ENCODE results near the gene GNAZ.

Gene GNAZ

GRCh38 chr22:23142546-23143105 lies 72.3 kb downstream of the GNAZ start:
- DNase-seq, result no peak

DNA sequence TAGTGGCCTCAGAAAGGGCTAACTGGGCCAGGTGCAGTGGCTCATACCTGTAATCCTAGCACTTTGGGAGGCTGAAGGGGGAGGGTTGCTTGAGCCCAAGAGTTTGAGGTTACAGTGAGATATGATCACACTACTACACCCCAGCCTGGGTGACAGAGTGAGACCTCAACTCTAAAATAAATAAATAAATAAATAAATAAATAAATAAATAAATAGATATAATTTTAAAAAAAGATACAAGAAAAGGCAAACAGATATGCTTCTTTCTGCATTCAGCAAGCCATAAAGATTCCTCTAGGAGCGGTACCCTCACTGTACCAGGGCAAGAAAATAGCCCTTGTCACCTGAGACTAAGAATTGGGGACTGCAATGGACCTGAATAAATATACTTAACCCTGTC lies 72.8 kb downstream of the GNAZ start:
- DNase-seq, result no peak

DNA sequence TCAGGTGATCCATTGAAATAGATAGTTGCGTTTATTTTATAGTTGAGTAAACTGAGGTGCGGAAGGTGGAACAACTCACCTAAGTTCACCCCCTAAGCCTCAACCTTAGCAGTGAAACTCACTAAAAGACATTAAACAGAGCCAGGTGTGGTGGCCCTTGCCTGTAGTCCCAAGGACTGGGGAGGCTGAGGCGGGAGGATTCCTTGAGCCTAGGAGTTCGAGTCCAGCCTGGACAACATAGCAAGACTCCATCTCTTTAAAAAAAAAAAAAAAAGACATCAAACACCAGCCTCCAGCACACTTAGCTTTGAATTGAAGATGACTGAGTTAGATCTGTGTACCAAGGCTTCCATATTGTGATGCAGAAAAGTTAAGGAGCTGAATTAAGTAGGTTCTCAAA lies 74.1 kb downstream of the GNAZ start:
- DNase-seq, result no peak

DNA sequence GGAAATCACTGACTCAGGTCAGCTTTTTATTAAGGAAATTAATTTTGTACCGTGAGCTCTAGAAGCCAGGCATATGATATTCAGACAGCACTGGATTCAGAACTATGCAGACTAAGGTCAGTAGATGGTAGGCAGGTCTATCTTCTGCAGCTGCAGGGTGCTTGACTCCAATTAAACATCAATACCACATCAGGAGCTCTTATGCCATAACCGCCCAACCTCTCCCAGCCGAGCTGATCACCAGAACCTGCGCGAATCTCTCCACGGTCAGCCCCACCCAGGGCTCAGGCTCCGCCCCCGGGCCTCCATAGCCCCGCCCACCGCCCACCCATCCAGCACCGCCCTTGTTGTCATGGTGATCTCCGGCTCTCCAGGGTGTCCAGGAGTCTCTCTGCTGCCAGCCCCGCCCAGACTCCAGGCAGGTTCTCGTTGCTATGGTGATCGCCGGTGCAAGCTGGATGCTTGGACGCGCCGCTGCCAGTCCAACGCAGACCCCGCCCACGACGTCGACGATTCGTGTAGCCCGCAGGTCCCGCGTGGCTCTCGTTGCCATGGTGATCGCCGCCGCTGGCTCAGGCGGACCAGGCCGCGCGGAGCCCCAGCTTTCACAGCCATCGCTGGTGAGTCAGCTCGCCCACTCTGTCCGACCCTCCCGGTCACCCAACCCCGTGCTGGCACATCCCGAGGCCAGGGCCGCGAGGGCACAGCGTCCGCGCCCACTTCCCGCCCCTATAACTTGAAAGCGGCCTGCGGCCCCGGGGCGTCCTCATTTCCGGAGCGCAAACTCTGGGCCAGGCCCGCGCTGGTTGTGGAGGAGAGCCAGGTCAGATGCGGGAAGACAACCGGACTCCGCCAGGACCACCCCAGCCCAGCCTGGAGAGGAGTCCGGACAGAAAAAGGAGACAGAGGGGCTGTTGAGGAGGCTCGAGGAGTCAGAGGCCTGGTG lies 74.9 kb downstream of the GNAZ start, which contains the start of gene RAB36:
TSS of gene RAB36 (plus strand) at position 546 of the 946 bp plus-strand sequence. CDS start 1,140 bp downstream, outside the sequence.
- peak; percentile 79 for DNase-seq

GRCh38 chr22:23145878-23146470 lies 75.7 kb downstream of the GNAZ start:
- no peak for DNase-seq

DNA sequence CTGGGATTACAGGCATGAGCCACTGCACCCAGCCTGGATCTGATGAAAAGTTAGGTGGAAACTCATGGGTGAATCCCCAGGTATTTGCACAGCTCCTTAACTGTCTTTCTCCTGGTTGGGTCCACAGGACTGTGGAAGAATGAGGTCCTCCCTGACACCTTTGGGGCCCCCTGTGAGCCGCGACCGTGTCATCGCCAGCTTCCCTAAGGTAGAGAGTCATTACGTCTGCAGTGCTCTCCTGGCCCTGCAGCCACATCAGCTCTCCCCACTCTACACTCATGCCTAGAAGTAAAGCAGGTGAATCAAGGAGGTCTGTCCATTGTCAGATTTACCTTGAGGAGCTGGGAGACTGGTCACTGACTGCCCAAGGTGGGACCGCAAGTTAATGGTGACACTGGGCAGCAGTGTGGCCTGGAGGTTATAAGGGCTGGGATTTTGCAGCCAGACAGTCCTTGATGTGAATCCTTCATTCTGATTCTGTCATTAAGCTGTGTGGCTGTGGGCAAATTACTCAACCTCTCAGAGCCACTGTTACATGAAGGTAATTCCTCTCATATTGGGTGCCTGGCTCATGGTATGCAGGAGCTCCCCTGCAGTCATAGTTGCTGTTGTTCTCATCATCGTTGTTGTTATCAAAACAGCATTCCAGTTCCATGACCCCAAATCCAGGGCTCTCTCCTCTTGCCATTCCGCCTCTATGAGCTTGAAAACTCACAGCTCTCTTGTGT lies 76.3 kb downstream of the GNAZ start:
- no peak for DNase-seq

- no peak for DNase-seq
Measured at GRCh38 chr22:23147617-23148387, 77.5 kb downstream of the GNAZ start.

GRCh38 chr22:23149743-23150238 lies 79.5 kb downstream of the GNAZ start:
- DNase-seq, result no peak

- no peak for DNase-seq
Measured at GRCh38 chr22:23150762-23151161, 80.4 kb downstream of the GNAZ start.

GRCh38 chr22:23151827-23152226 lies 81.5 kb downstream of the GNAZ start:
- DNase-seq, result no peak

GRCh38 chr22:23152238-23153114 lies 82.2 kb downstream of the GNAZ start:
- DNase-seq, result no peak

GRCh38 chr22:23153994-23154393 lies 83.7 kb downstream of the GNAZ start:
- no peak for DNase-seq

DNA sequence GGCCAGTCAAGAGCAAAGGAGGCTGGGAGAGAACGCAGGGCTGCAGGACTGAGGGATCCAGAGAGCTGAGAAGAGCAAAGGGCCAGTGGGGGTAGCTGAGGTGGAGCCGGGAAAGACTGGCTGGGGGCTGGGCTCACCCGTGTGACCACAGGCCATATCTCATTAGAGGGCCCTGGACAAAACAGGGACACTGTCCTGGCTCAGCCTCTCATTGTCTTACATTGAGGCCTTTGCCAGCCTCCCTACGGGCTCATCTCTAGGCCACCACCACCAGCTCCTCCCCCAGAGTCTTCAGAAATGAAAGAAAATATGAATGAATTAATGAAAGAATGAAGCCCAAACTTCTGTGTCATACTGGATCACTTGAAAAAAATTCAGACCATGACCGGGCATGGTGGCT lies 84.1 kb downstream of the GNAZ start:
- DNase-seq, result no peak

GRCh38 chr22:23155143-23155542 lies 84.8 kb downstream of the GNAZ start:
- no peak for DNase-seq

DNA sequence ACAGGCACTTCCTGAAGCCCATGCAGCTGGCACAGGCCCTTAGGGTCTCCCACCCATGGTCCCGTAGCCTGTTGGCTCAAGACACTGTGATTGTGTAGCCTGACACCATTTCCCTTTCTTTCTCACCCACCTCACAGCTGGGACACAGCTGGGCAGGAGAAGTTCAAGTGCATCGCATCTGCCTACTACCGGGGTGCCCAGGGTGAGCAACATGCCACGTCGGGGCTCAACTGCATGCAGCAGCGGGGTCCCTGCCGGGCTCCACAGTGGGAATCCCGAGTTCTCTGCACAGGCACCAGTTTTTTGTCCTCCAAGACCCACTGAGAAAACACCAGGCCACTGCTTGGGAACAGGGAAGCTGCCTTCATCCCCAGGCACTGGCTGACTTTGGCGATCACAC lies 85.5 kb downstream of the GNAZ start:
- DNase-seq, result no peak

DNA sequence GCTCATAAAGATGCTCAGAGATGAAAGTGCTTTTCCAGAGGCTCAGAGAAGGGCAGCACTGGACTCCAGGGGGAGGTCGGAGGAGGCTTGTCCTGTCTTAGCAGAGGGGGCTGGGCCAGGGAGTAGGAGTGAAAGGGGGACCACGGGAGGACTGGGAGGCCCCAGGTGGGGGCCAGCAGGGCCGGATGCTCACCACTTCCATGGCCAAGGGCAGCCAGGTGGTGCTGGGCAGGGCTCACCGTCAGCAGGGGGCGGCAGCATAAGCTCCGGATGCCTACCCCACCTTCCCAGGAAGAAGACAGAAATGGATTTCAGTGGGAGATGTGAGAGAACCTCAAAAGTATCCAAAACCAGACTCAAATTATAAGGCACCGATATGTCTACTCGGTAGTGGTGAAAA lies 86.0 kb downstream of the GNAZ start:
- no peak for DNase-seq

- no peak for DNase-seq
Measured at GRCh38 chr22:23157560-23158515, 87.5 kb downstream of the GNAZ start.

GRCh38 chr22:23158516-23159290 lies 88.4 kb downstream of the GNAZ start:
- DNase-seq, result no peak

- DNase-seq, result no peak
Measured at GRCh38 chr22:23159291-23159630, 88.9 kb downstream of the GNAZ start.

All from NCI-H187 treated with DMSO at 0.1 percent for 48 hours (cell line).